Measurements from ENCODE around the gene IFIT3. TPM values are rescaled to one million over a fixed set of nuclear protein-coding genes. Genes with fewer than 3 reads are reported as not detected.

IFIT3 gene, protein sequence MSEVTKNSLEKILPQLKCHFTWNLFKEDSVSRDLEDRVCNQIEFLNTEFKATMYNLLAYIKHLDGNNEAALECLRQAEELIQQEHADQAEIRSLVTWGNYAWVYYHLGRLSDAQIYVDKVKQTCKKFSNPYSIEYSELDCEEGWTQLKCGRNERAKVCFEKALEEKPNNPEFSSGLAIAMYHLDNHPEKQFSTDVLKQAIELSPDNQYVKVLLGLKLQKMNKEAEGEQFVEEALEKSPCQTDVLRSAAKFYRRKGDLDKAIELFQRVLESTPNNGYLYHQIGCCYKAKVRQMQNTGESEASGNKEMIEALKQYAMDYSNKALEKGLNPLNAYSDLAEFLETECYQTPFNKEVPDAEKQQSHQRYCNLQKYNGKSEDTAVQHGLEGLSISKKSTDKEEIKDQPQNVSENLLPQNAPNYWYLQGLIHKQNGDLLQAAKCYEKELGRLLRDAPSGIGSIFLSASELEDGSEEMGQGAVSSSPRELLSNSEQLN
- total RNA-seq, result 3.2 TPM in 2 replicates

DNA sequence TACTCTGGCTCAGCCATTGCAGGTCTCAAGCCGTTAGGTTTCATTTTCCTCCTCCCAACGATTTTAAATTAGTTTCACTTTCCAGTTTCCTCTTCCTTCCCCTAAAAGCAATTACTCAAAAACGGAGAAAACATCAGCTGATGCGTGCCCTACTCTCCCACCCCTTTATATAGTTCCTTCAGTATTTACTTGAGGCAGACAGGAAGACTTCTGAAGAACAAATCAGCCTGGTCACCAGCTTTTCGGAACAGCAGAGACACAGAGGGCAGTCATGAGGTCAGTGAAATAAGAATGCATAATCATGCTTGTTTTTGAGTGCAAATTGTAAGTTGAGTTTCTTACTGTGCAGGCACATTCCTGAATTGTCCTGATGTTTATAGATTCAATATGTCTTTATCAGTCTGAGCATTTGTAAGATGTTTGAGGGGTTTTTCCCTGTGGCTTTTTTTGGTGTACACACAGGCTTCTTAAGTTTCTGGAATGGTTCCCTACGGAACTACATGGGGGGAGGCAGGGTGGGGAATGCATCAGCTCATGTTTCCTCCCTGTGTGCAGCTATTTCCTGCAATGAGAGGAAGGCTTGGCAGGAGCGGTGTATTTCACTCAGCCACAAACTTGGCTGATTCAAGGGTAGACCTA, at the start of gene IFIT3:
Gene IFIT3 (plus strand): TSS at position 195 of the 639 bp plus-strand sequence. CDS start 77 bp downstream, at position 272.
- no peak for DNase-seq
- CTCF ChIA-PET, result no interaction called here

DNA sequence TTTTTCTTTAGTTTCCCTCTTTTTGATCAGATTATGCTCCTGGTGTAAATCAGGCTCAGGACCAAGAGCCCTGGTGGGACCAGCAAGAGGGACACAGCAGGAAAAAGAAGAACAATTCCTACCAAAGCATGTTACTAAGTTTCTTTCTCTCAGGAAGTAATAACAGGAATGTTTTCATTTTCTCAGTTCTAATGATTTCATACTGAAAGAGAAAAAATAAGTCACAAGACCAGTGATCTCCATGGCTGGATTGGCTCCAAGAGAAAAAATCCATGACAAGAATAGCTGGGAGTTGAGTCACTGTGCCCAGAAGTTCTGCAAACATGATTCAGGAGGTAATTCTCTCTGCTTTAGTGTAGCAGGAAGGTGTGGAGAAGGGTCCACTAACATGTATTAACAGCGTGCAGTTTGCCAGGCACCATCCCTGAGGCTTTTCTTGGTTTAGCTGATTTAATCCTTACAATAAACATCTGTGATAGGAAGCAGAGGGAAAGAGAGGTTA, 49.7 kb upstream of the IFIT3 start:
- intact Hi-C loops (cut with micrococcal nuclease), result no loop called here

More for the DNA sequence above, at the start of gene IFIT3:
- peak within 1 kb of the TSS; percentile 86 for H3K4me3 Mint-ChIP-seq
- peaks cover 57% of the 10 kb centered on the region for H3K4me1 Mint-ChIP-seq
- H3K9me3 Mint-ChIP-seq, result no peaks in the 10 kb centered on the region
- no peaks in the 10 kb centered on the region for H3K27me3 Mint-ChIP-seq
- no peaks in the 10 kb centered on the region for H3K36me3 Mint-ChIP-seq (ENCODE audit: low read depth)
- TF ChIP-seq, protein P1, sequence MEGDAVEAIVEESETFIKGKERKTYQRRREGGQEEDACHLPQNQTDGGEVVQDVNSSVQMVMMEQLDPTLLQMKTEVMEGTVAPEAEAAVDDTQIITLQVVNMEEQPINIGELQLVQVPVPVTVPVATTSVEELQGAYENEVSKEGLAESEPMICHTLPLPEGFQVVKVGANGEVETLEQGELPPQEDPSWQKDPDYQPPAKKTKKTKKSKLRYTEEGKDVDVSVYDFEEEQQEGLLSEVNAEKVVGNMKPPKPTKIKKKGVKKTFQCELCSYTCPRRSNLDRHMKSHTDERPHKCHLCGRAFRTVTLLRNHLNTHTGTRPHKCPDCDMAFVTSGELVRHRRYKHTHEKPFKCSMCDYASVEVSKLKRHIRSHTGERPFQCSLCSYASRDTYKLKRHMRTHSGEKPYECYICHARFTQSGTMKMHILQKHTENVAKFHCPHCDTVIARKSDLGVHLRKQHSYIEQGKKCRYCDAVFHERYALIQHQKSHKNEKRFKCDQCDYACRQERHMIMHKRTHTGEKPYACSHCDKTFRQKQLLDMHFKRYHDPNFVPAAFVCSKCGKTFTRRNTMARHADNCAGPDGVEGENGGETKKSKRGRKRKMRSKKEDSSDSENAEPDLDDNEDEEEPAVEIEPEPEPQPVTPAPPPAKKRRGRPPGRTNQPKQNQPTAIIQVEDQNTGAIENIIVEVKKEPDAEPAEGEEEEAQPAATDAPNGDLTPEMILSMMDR (IDR thresholded peaks at IDR 0.05), result no peak
- intact Hi-C loops (cut with micrococcal nuclease), result no loop called here
- peak; percentile 22 for ATAC-seq (ENCODE audit: low read depth)
- POLR2A ChIA-PET, result interaction anchor here (0.6 to 1.6 kb wide), 4 partner anchors 26 to 447 kb away, joined by 3 to 17 read pairs (median 3); partner anchors contain the start of genes IFIT2 and IFIT5
- peak within 1 kb of the TSS; percentile 90 for H3K27ac Mint-ChIP-seq

DNA sequence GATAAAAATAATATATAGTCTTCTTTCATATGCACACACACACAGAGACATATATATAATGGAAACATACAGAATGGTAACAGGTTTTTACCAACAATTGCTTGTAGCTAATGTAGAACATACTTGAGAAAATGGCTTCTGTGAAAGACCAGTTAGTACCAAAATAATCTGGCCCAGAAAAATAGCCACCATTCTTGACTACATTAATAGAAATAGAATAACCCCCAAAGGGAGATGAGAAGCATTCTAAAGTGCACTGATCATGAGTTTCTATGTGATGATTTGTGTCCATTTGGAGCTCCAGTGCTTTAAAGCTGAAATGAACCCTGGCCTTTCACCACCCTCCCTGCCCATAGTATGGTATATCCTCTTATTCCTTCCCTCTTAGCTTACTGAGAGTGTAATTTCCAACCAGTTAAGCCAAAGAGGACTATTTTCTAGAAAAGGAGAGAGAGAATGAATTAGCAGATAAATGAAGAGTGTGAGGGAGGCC, 48.9 kb upstream of the IFIT3 start:
- no peak for DNase-seq
- no peak for ATAC-seq (ENCODE audit: low read depth)
- no peak overlapping the region for H3K27ac Mint-ChIP-seq
- H3K36me3 Mint-ChIP-seq (ENCODE audit: low read depth), result no peaks in the 10 kb centered on the region
- TF ChIP-seq, protein P1 (IDR thresholded peaks at IDR 0.05), result no peak
- H3K4me1 Mint-ChIP-seq, result peaks cover 3% of the 10 kb centered on the region
- intact Hi-C loops (cut with micrococcal nuclease), result no loop called here
- no peaks in the 10 kb centered on the region for H3K9me3 Mint-ChIP-seq
- H3K27me3 Mint-ChIP-seq, result peaks cover under 1% of the 10 kb centered on the region
- ChIA-PET POLR2A (no interaction called here), CTCF (no interaction called here)
- no peak overlapping the region for H3K4me3 Mint-ChIP-seq

More for the DNA sequence above, 49.7 kb upstream of the IFIT3 start:
- Mint-ChIP-seq H3K9me3 (no peaks in the 10 kb centered on the region), H3K27me3 (peaks cover 5% of the 10 kb centered on the region), H3K4me3 (no peak overlapping the region), H3K4me1 (peaks cover 2% of the 10 kb centered on the region), H3K36me3 (ENCODE audit: low read depth) (no peaks in the 10 kb centered on the region), H3K27ac (no peak overlapping the region)
- ChIA-PET CTCF (no interaction called here), POLR2A (no interaction called here)
- no peak for ATAC-seq (ENCODE audit: low read depth)
- no peak for DNase-seq
- TF ChIP-seq, protein P1 (IDR thresholded peaks at IDR 0.05), result no peak

DNA sequence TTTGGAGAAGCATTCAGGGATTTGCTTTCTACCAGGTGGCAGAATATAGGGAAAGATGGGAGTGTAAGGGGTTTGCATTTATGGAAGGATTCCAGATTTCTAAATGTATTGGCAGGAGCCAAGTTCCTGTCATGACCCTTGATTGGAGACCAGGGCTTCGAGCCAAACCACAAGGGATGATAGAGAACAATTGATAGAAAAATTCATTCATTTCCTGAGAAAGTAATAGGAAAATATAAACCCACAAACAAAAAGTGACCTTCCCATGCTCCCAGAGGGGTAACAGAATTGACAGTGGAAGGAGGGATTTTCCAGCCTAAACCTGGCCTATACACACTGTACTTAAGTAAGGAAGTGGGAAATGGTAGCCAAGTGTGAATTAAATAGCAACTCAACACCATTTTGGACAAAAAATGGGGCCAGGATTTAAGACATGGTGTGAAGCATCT, 48.4 kb upstream of the IFIT3 start:
- TF ChIP-seq, protein P1 (IDR thresholded peaks at IDR 0.05), result no peak
- intact Hi-C loops (cut with micrococcal nuclease), result no loop called here
- Mint-ChIP-seq H3K9me3 (no peaks in the 10 kb centered on the region), H3K27ac (no peak overlapping the region), H3K4me3 (no peak overlapping the region), H3K27me3 (no peaks in the 10 kb centered on the region), H3K4me1 (peaks cover 3% of the 10 kb centered on the region), H3K36me3 (ENCODE audit: low read depth) (no peaks in the 10 kb centered on the region)
- ChIA-PET POLR2A (no interaction called here), CTCF (no interaction called here)
- no peak for DNase-seq
- no peak for ATAC-seq (ENCODE audit: low read depth)

DNA sequence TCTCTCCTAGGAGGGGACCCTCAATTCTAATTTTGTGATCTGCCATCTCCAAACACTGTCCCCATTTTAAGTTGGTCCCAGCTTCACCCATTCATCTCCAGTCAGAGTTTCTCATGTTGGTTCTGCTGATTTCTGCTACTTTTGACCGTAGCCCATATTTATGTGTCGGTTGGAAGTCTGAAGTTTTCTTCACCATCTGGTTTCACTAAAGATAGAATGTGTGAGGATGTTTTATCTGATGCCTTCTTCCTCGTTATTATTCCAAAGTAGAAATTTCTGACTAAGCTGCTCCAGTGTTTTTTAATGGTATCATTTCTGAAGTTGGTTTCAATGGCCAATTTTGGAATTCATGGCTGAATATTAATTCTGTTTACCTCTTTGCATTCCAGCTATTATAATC, 47.3 kb upstream of the IFIT3 start:
- Mint-ChIP-seq H3K4me3 (no peak overlapping the region), H3K36me3 (ENCODE audit: low read depth) (no peaks in the 10 kb centered on the region), H3K27me3 (no peaks in the 10 kb centered on the region), H3K27ac (no peak overlapping the region), H3K9me3 (no peaks in the 10 kb centered on the region), H3K4me1 (peaks cover 3% of the 10 kb centered on the region)
- ATAC-seq (ENCODE audit: low read depth) (no peak), DNase-seq (no peak)
- TF ChIP-seq, protein P1 (IDR thresholded peaks at IDR 0.05), result no peak
- POLR2A ChIA-PET, result no interaction called here
- CTCF ChIA-PET, result no interaction called here
- intact Hi-C loops (cut with micrococcal nuclease), result no loop called here
